ENCODE measurements around the gene ATP6V1G2.

Gene ATP6V1G2

GRCh38 chr6:31573239-31574105 is 27.1 kb upstream of the ATP6V1G2 start:
- Histone ChIP-seq H3K4me3 (ENCODE audit: low read depth, low read length) (no peak overlapping the region), H3K4me1 (ENCODE audit: control insufficient read depth, insufficient read depth, low read length) (no peaks in the 10 kb centered on the region), H3K36me3 (ENCODE audit: control insufficient read depth in 2 of 2, insufficient read depth in 1 of 2, low read length in 2 of 2) (no peaks in the 10 kb centered on the region), H3K9me3 (ENCODE audit: control insufficient read depth, insufficient read depth, low read depth, low read length) (no peaks in the 10 kb centered on the region), H3K27ac (ENCODE audit: extremely low read depth, low read depth, low read length) (no peak overlapping the region)
- CTCF ChIA-PET, result interaction anchor here (1.0 to 18.7 kb wide), 5 partner anchors 11 to 79 kb away, joined by 3 to 518 read pairs (median 3); partner anchors contain the start of gene NCR3
- POLR2A ChIA-PET, result interaction anchor here (1.3 to 1.4 kb wide), 2 partner anchors 9 kb away, joined by 3 to 4 read pairs; partner anchors contain the start of gene LTB
- TF ChIP-seq ZBTB11 (tag by site-specific recombination; conservative IDR thresholded peaks at IDR 0.05; ENCODE audit: low read depth) (no peak), ZNF354C (tag by site-specific recombination; IDR thresholded peaks at IDR 0.05; ENCODE audit: borderline replicate concordance, low read depth) (no peak), ZNF19 (tag by site-specific recombination; IDR thresholded peaks at IDR 0.05; ENCODE audit: low read depth) (no peak), SETDB1 (IDR thresholded peaks at IDR 0.05; ENCODE audit: insufficient read length, low read length) (no peak), ZNF416 (tag by site-specific recombination; IDR thresholded peaks at IDR 0.05) (no peak), ZNF202 (tag by site-specific recombination; IDR thresholded peaks at IDR 0.05; ENCODE audit: borderline replicate concordance) (no peak), ZBTB17 (tag by site-specific recombination; IDR thresholded peaks at IDR 0.05) (no peak), ZNF138 (tag by site-specific recombination; IDR thresholded peaks at IDR 0.05; ENCODE audit: borderline replicate concordance) (no peak), ZFP3 (tag by site-specific recombination; IDR thresholded peaks at IDR 0.05; ENCODE audit: low read depth) (no peak), HOXD13 (CRISPR knock-in tag; IDR thresholded peaks at IDR 0.05; ENCODE audit: borderline replicate concordance) (no peak), WT1 (tag by site-specific recombination; IDR thresholded peaks at IDR 0.05) (no peak), ZNF140 (tag by site-specific recombination; IDR thresholded peaks at IDR 0.05) (no peak), ZNF274 (IDR thresholded peaks at IDR 0.05; ENCODE audit: low read length) (no peak), ZNF274 (tag by site-specific recombination; IDR thresholded peaks at IDR 0.05; ENCODE audit: borderline replicate concordance) (no peak), ZNF433 (tag by site-specific recombination; IDR thresholded peaks at IDR 0.05; ENCODE audit: low read depth) (no peak)

GRCh38 chr6:31572041-31572911 is 25.9 kb upstream of the ATP6V1G2 start, which contains the start of gene LTA:
Gene LTA (plus strand): TSS chr6:31572289. CDS start chr6:31572743, 454 bp downstream.
- POLR2A ChIA-PET, result no interaction called here
- 0 out of 2 replicates have a peak, but pooled peaks have one; percentile 12 for TF ChIP-seq ZNF366 (tag by site-specific recombination; conservative IDR thresholded peaks at IDR 0.05)
- TF ChIP-seq SP3 (tag by site-specific recombination; IDR thresholded peaks at IDR 0.05), result no peak
- TF ChIP-seq WT1 (tag by site-specific recombination; IDR thresholded peaks at IDR 0.05), result no peak
- Histone ChIP-seq H3K27ac (ENCODE audit: extremely low read depth, low read depth, low read length) (no peak within 1 kb of the TSS), H3K4me3 (ENCODE audit: low read depth, low read length) (no peak within 1 kb of the TSS), H3K4me1 (ENCODE audit: control insufficient read depth, insufficient read depth, low read length) (no peaks in the 10 kb centered on the region), H3K9me3 (ENCODE audit: control insufficient read depth, insufficient read depth, low read depth, low read length) (no peaks in the 10 kb centered on the region), H3K36me3 (ENCODE audit: control insufficient read depth in 2 of 2, insufficient read depth in 1 of 2, low read length in 2 of 2) (no peaks in the 10 kb centered on the region)
- CTCF ChIA-PET, result interaction anchor here (5.5 to 18.7 kb wide), 3 partner anchors 8 to 26 kb away, joined by 48 to 518 read pairs (median 71); partner anchors contain the start of genes LTB and NCR3

Measured in HEK293 (cell line).